K562 (cell line): ENCODE measurements around the gene TMEM217. TPM values are rescaled to one million over a fixed set of nuclear protein-coding genes. Genes with fewer than 3 reads are reported as not detected.

Experiments used
- BRCA1 ChIP-seq, 2 experiments: fragments of 450-650 bp in 1 of 2; sonication (generic) in 1 of 2; formaldehyde crosslinking in 1 of 2; IDR thresholded peaks; 2 replicates each; pipeline versions ENCODE4 v1.5.0 to v1.6.1; 2017 to 2020; ENCODE audit warnings: mild to moderate bottlenecking in 1 of 2, missing genetic modification reagents in 1 of 2
- CBFA2T2 ChIP-seq: fragments of 450-650 bp; conservative IDR thresholded peaks from 2 replicates; pipeline ENCODE4 v1.6.1; 2017; ENCODE audit warnings: mild to moderate bottlenecking
- DACH1 ChIP-seq: fragments of 450-650 bp; IDR thresholded peaks from 2 replicates; pipeline ENCODE4 v1.6.1; 2018; ENCODE audit not compliant: partially characterized antibody
- FOXK2 ChIP-seq, 2 experiments: fragments of 450-650 bp; IDR thresholded peaks in 1 of 2; conservative IDR thresholded peaks in 1 of 2; 2 replicates each; pipeline ENCODE4 v1.6.1; 2016; ENCODE audit warnings: low read depth in 2 of 2, mild to moderate bottlenecking in 1 of 2
- HDAC2 ChIP-seq: fragments of 450-650 bp; IDR thresholded peaks from 2 replicates; pipeline ENCODE4 v1.6.1; 2016; ENCODE audit warnings: mild to moderate bottlenecking
- PHF21A ChIP-seq: fragments of 450-650 bp; IDR thresholded peaks from 2 replicates; pipeline ENCODE4 v1.6.1; 2017; ENCODE audit warnings: low read depth, borderline replicate concordance
- POLR2AphosphoS5 ChIP-seq: IDR thresholded peaks from 2 replicates; pipeline ENCODE4 v1.6.1; 2011; ENCODE audit warnings: mild to moderate bottlenecking, low read depth, low read length, moderate library complexity; ENCODE audit not compliant: control insufficient read depth, insufficient read depth
- SMAD4 ChIP-seq: fragments of 250-450 bp; sonication (Bioruptor Pico); conservative IDR thresholded peaks from 2 replicates; pipeline ENCODE4 v1.8.0; 2021; ENCODE audit warnings: inconsistent platforms, mild to moderate bottlenecking, moderate library complexity
- SRSF1 ChIP-seq: fragments of 200-400 bp; formaldehyde crosslinking; IDR thresholded peaks from 2 replicates; pipeline ENCODE4 v1.6.1; 2017; ENCODE audit warnings: mild to moderate bottlenecking, low read depth, low read length, moderate library complexity
- TAF9B ChIP-seq: fragments of 450-650 bp; IDR thresholded peaks from 2 replicates; pipeline ENCODE4 v1.6.1; 2018; ENCODE audit warnings: mild to moderate bottlenecking; ENCODE audit not compliant: partially characterized antibody
- U2AF1 ChIP-seq: fragments of 200-400 bp; formaldehyde crosslinking; optimal IDR thresholded peaks from 2 replicates; pipeline ENCODE3; 2017; ENCODE audit warnings: mild to moderate bottlenecking, low read depth, low read length, moderate library complexity
- ZNF12 ChIP-seq: sonication (generic); formaldehyde crosslinking; IDR thresholded peaks from 2 replicates; pipeline ENCODE4 v1.4.0; 2020; ENCODE audit warnings: mild to moderate bottlenecking, missing genetic modification reagents
- ZNF184 ChIP-seq: sonication (generic); formaldehyde crosslinking; IDR thresholded peaks from 2 replicates; pipeline ENCODE4 v1.5.0; 2020; ENCODE audit warnings: missing genetic modification reagents
- ZNF282 ChIP-seq: sonication (generic); formaldehyde crosslinking; IDR thresholded peaks from 2 replicates; pipeline ENCODE4 v1.8.1; 2023; ENCODE audit warnings: missing genetic modification reagents
- ZNF407 ChIP-seq: fragments of 450-650 bp; IDR thresholded peaks from 2 replicates; pipeline ENCODE4 v1.6.1; 2016; ENCODE audit warnings: low read depth
- polyA plus RNA-seq, 8 experiments: library from polyadenylated mRNA; depleted of rRNA in 4 of 8; stranded (reverse) in 5 of 8; unstranded in 3 of 8; fragments of >200 nt; fragmentation: Nextera tagmentation in 2 of 8; fragmentation: Illumina TruSeq in 1 of 8; extraction: Ambion mirVana in 2 of 8; extraction: Trizol in 1 of 8; gene quantifications; 2 replicates each; pipeline versions ENCODE4 v1.2.1 to v1.2.3, GENCODE V29; 2011 to 2014; ENCODE audit warnings: inconsistent platforms in 1 of 8, missing spikeins in 1 of 8
- total RNA-seq, 7 experiments: library from RNA; depleted of rRNA in 6 of 7; stranded (reverse); fragments of >200 nt in 6 of 7; fragmentation: Illumina TruSeq in 2 of 7; extraction: Trizol in 2 of 7; gene quantifications; 2 replicates each; pipeline versions ENCODE4 v1.2.1 to v1.2.3, GENCODE V29; 2011 to 2021; ENCODE audit warnings: low replicate concordance in 1 of 7
- TF ChIP-seq, protein P1 (sequence below): sonication (generic); formaldehyde crosslinking; IDR thresholded peaks from 2 replicates; pipeline ENCODE4 v1.8.0; 2023; ENCODE audit warnings: mild to moderate bottlenecking, missing genetic modification reagents
- TF ChIP-seq, protein P2 (sequence below): sonication (generic); formaldehyde crosslinking; IDR thresholded peaks from 2 replicates; pipeline ENCODE4 v1.8.1; 2022; ENCODE audit warnings: missing genetic modification reagents

The TMEM217 gene
- total and polyA plus RNA-seq, 9 of the 15 experiments (the other 6 are each of a cell fraction or from before 2014, with no cell fraction given), result 1.3 to 8.0 (median 1.9) TPM

DNA sequence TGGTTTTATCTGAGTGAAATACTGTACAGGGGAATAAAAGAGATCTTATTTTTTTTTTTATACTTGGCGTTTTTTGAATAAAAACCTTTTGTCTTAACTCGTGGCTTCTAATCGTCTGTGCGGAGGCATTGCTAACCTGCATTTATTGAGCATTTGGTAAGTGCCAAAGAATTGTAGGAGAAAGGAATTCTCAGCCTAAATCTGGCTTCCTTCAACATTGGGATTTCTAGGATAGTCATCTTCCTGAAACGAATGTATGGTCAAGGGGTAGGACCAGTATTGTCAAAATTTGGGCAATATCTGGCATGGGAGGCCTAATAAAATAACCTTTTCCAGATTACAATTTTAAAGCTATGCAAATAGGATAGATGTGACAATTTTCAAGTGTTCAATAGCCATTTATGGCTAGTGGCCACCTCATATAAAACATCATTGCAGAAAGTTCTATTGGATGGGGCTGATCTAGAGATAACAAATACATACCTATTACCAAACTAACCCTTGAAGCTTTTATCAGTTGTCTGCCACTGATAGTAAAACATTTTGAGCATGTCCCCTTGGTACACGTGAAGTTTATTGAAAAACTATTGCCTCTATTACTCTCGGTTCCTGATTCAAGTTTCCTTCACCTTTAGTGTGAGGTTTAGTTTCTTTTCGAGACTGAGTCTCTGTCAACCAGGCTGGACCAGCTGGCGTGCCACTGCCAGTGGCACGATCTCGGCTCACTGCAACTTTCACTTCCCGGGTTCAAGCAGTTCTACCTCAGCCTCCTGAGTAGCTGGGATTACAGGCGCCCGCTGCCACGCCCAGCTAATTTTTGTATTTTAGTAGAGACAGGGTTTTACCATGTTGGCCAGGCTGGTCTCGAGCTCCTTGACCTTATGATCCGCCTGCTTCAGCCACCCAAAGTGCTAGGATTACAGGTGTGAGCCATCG, 82.3 kb downstream of the TMEM217 start (continued):
- TF ChIP-seq ZNF407 (no peak), CBFA2T2 (no peak), ZNF184 (CRISPR knock-in tag) (no peak), POLR2AphosphoS5 (peak; percentile 58; the same call in 1 of the 2 replicates), U2AF1 (no peak), ZNF282 (no peak), BRCA1 (IDR thresholded peaks at IDR 0.05) (no peak), BRCA1 (CRISPR knock-in tag; IDR thresholded peaks at IDR 0.05) (no peak), DACH1 (peak; percentile 20), HDAC2 (peak; percentile 65), SMAD4 (CRISPR knock-in tag) (no peak; the same call in 1 of the 2 replicates), ZNF12 (no peak; the same call in 1 of the 2 replicates), TAF9B (no peak), FOXK2 (conservative IDR thresholded peaks at IDR 0.05 in 1 of 2, IDR thresholded peaks at IDR 0.05 in 1 of 2; ENCODE audit: low read depth in 2 of 2) (peak in 1 of 2 experiments; percentile 27; a peak in 2 of 4 replicates), SRSF1 (no peak), PHF21A (no peak)
- TF ChIP-seq, protein P1, sequence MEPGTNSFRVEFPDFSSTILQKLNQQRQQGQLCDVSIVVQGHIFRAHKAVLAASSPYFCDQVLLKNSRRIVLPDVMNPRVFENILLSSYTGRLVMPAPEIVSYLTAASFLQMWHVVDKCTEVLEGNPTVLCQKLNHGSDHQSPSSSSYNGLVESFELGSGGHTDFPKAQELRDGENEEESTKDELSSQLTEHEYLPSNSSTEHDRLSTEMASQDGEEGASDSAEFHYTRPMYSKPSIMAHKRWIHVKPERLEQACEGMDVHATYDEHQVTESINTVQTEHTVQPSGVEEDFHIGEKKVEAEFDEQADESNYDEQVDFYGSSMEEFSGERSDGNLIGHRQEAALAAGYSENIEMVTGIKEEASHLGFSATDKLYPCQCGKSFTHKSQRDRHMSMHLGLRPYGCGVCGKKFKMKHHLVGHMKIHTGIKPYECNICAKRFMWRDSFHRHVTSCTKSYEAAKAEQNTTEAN (CRISPR knock-in tag), result no peak
- TF ChIP-seq, protein P2, sequence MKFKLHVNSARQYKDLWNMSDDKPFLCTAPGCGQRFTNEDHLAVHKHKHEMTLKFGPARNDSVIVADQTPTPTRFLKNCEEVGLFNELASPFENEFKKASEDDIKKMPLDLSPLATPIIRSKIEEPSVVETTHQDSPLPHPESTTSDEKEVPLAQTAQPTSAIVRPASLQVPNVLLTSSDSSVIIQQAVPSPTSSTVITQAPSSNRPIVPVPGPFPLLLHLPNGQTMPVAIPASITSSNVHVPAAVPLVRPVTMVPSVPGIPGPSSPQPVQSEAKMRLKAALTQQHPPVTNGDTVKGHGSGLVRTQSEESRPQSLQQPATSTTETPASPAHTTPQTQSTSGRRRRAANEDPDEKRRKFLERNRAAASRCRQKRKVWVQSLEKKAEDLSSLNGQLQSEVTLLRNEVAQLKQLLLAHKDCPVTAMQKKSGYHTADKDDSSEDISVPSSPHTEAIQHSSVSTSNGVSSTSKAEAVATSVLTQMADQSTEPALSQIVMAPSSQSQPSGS (CRISPR knock-in tag), result no peak
